DMS 273 (cell line): Measurements from ENCODE around the gene CELF4.

Source experiments
- DNase-seq: peaks from one replicate; lab custom pipeline; 2025; ENCODE audit not compliant: unreplicated experiment; lab: John Stamatoyannopoulos, UW

CELF4 gene

GRCh38 chr18:37299471-37300304 is 265.9 kb downstream of the CELF4 start:
- peak; percentile 94 for DNase-seq

- DNase-seq: no peak
Observed at GRCh38 chr18:37298816-37299215, 266.8 kb downstream of the CELF4 start.

DNA sequence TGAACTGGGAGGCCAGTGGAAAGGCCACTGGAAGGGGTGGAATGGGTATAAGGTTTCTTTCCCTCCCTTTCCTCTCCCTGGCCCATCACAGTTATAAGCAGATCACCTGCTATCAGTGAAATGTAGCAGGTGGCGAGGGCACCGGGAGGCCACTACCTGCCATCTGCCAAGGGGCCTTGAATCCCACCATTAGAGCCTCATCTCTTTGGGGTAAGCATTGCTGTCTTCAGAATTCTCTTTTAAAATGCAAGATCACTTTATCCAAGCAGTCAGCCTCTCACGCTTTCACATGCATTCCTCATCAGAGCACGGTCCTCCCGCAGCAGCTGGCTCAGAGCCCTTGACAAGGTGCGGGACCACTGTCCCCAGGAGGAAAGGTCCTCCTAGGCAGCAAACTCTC is 268.5 kb downstream of the CELF4 start:
- DNase-seq: peak; percentile 36

DNA sequence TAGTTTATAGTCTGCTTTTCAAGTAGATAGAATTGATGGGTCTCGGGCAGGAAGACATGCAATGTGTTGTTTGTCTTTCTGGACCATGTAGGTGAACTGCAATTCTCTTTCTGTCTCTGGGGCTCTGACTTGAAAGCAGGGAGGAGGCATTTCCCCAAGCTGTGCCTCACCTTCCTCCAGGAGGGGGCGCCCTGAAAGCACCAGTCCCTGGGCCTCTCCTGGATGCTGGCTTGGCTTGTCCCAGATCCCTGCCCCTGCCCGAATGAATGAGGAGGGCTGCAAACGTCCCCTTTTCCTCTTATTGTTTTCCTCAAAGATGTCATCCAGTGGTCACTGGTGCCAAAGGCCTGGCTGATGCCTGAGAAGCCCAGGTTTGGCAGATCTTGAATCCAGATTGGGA is 270.6 kb downstream of the CELF4 start:
- DNase-seq: peak; percentile 83

DNA sequence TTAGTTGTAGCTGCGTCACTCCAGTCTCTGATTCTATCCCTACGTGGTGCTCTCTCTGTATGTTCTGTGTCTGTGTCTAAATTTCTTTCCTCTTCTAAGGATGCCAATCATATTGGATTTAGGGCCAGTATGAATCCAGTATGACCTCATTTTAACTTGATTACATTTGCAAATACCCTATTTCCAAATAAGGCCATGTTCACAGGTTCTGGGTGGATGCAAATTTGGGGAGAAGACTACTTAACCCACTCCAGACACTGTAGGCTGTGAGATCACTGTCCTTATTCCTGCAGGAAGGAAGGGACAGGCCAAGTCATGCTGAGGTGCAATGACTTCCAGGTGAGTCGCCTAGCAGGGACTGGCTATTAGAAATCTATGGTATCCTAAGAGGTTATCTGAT is 272.2 kb downstream of the CELF4 start:
- DNase-seq: no peak

- no peak for DNase-seq
Observed at GRCh38 chr18:37289423-37289822, 276.2 kb downstream of the CELF4 start.

GRCh38 chr18:37287601-37288000 is 278.0 kb downstream of the CELF4 start:
- DNase-seq: no peak

DNA sequence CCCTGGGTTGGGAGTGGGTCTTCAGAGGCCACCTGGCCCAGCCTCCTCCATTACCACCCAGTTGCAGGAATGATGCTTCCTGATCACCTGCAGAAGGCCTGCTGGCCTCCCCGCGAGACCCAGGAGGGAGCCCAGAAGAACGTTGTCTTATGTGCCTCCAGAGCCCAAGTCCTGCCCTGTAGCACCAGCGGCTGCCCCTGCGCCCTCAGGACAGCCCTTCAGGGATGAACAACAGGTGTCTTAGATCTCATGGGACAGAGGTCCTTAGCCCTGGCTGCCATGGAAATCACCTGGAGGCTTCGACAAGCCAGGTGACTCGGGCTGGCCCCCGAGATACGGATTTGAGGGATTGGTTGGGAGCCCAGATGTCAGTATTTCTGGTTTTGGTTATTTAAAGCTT is 278.8 kb downstream of the CELF4 start:
- no peak for DNase-seq

GRCh38 chr18:37285825-37286224 is 279.8 kb downstream of the CELF4 start:
- no peak for DNase-seq

DNA sequence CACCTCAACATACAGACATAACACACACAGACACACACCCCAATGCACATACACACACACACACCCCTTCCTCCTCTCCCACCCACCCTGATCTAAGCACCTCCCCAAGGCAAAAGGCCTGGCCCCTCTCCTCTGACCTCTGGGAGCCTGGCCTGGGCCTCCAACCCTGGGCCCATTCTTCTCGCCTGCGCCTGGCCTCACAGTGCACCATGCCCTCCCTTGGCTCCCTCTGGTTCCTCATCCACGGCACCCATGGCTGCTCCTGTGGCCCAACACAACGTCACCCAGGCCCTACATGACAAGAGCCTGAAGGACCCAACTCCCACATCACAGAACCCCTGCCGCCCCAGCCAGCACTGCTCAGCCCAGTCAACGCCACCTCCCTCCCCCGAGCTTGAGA is 281.3 kb downstream of the CELF4 start:
- no peak for DNase-seq

DNA sequence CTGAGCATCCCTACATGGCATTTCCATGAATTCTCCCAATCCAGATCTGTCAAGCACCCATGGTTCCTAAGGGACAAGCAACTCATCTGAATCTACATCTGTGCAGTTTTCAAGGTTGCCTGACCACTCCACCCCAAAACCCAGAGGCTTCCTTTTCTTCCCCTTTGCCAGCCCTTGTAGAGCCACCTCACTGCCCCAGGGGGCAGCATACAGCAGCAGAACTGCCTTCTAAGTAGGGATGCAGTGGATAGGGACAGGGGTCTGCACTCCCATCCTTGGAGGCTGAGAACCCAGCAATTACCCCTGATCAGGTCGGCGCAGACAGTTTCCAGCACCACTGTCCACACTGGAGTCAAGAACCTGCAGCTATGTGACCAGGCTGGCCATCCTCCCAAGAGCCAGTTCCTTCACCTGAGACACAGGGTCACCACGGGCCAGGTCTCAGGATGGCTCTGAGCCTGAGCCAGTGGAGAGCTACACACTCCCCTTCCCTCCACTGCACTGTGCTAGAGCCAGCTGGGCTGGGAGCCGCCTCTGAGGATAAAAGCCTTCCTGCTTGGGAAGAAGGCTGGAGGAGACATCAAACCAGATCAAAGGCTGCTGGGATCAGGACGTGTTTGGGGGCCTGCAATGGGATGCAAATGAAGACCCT is 283.1 kb downstream of the CELF4 start:
- DNase-seq: peak; percentile 60

DNA sequence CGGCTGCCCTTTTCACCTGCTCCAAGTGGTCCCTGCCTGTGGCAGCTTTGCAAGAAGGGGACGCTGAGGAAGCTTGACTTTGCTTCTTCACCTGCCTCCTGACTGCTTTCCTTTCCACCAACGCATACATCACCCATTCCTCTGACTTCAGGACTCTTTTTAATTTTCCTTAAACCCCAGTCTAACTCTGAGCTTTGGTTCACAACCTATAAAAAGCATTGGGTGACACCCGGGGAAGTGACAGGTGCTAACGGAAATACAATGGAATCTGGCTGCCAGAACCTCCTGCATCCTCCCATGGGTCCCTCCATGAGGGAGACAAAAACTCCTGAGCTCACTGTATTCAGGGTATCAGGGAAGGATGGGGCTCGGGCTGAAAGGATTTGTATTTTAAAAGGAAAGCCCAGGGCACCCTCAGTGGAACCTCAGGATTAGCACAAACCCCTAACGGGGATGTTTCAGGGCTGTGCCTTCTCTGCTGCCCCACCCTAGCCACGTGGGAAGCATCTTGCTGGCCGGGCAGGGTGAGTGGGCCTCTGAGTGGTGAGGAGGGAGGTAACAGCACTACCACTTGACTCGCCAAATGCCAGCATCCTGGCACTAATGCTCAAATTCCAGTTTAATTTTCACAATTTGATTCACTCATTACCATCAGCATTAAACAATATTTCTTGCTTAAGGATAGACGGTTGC is 284.8 kb downstream of the CELF4 start:
- no peak for DNase-seq

GRCh38 chr18:37277804-37278203 is 287.8 kb downstream of the CELF4 start:
- DNase-seq: no peak

- no peak for DNase-seq
Observed at GRCh38 chr18:37276111-37276890, 289.3 kb downstream of the CELF4 start.

DNA sequence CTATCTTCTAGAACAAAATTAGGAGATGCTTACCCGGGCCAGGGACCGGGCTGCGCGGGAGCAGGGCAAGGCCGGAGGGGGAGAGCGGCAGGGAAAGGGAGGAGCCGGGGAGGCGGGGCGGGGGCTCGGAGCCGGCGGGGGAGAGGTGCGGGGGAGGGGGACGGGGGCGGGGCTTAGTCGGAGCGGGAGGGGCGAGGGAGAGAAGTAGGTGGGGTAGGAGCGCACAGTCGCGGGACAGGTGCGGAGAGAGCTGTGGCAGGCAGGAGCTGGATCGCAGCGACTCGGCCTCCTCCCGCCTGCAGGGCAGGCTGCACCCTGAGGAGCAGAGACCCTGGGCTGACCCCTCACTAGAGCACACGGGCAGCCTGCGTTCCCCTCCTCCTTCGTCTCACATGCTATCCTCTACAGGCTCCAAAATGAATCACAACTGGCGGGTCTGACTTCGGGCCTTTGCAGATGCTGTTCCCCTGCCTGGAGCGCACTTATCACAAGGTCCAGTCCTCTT is 290.3 kb downstream of the CELF4 start:
- DNase-seq: no peak

DNA sequence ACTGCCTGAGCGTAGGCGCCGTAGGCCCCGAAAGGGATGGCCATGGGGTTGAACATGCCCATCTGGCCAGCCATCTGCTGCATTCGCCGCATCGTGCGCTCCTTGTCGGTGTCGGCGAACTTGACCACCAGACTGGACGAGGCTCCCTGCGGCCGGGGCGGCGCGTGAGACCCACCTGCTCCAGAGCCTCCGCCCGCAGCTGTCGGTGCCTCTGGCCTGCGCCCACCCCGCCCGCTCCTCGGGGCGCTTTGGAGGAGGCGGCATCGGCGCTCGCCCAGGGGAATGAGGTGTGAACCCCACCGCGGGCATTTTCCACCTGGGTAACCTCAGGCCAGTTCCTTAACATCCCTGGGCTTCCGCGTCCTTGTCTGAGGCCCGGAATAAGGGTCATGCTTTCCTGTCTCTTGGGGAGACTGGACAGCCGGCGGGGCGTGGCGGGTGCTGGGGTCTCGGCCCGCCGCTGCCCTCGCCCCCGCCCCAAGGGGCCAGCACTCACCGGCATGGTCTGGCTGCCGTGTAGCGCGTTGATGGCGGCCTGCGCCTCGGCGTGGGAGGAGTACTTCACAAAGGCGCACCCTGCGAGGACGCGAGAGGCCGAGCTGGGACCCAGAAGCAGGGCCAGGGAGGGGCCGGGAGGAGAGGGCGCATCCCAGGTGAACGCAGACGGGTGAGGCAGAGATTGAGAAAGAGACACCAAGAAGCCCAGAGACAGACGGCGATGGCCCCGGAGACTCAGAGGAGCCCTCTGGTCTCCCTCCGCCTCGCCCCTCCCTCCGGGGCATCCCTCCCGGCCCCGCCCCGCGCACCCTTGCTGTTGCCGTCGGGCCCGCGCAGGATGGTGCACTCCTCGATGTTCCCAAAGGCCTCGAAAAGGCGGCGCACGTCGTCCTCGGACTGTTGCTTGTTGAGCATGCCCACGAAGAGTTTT is 291.0 kb downstream of the CELF4 start:
- no peak for DNase-seq

DNA sequence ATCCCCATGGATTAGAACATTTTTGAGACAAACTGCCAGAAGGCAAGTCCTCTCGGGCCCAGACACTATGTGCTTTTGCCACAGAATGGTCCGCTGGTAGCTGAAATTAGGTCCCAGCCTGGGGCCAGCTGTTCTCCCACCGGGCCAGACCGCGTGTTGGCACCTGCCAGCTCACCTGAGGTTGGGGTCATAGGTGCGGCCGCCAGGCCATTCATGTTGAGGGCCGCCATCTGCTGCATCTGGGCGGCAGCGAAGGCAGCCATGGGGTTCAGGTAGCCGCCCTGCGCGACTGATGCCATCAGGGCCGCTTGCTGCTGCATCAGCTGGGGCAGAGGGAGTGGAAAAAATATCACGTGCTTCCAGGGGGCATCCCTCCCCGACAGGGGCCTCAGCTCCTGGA is 292.8 kb downstream of the CELF4 start:
- DNase-seq: peak; percentile 58

GRCh38 chr18:37272226-37272625 is 293.4 kb downstream of the CELF4 start:
- DNase-seq: peak; percentile 94

- DNase-seq: no peak
Observed at GRCh38 chr18:37270666-37271052, 294.9 kb downstream of the CELF4 start.
